ENCODE results near the gene RALGAPA2.

- TF ChIP-seq CTCF (IDR thresholded peaks at IDR 0.05), result no peak
- no peak for TF ChIP-seq POLR2AphosphoS5 (IDR thresholded peaks at IDR 0.05)
- no peak for TF ChIP-seq EP300 (IDR thresholded peaks at IDR 0.05)
- no peak for TF ChIP-seq POLR2A (IDR thresholded peaks at IDR 0.05)
Measured at GRCh38 chr20:20521736-20522135, 190.7 kb downstream of the RALGAPA2 start.
